NCI-H2196 treated with DMSO at 0.1 percent for 48 hours (cell line): ENCODE data around the gene ADD1.

Source experiments
- DNase-seq: peaks from one replicate; lab custom pipeline; 2025; ENCODE audit not compliant: unreplicated experiment; lab: John Stamatoyannopoulos, UW

Gene ADD1

DNA sequence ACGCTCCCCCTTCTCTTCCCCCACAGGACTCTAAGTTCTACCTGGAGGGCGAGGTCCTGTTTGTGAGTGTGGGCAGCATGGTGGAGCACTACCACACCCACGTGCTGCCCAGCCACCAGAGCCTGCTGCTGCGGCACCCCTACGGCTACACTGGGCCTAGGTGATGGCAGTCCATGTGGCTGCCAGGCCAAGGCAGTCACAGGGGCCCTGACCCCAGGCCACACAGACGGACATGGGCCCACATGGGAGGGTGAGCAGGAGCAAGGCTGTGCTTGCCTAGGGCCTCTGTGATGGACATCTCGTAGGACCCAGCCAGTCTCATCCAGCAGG, 10.0 kb upstream of the ADD1 start:
- DNase-seq, result no peak

DNA sequence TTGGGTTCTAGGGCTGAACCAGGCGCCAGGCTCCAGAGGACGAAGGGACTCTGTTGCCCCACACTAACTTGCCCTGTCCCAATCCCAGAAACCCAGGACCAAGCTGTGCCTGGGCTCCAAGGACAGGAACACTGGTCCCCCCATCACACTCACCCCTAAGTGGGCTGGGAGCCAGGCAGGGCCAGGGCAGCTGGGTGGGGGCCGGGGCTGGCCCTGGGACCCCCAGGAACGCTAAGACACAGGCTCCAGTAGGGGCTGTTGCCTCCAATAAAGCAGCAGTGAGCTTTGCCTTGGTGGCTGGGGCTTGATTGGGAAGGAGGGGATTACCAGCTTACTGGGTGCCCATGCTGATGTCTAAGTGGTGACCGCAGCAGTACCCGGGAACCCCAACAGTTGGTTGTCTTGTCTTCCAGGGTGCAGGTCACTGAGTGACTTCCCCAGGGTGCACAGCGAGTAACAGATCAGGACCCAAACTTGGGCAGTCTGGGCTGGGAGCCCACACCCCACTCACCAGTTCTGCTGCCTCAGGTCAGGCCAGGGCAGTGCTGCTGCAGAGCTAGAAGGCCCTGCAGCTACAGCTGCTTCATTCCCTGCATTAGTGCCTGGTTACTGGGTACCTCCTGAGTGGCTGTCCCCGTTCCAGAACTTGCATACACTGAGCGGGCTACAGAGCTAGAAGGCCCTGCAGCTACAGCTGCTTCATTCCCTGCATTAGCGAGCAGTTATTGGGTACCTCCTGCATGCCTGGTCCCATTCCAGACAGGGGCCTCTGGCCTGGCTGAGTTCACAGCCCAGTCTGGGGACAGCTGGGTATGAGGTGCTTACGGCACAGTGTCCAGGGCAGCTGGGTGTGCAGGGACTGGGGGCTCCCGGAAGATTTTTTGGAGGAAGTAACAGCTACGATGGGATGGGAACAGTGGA, 9.4 kb upstream of the ADD1 start:
- DNase-seq, result no peak

DNA sequence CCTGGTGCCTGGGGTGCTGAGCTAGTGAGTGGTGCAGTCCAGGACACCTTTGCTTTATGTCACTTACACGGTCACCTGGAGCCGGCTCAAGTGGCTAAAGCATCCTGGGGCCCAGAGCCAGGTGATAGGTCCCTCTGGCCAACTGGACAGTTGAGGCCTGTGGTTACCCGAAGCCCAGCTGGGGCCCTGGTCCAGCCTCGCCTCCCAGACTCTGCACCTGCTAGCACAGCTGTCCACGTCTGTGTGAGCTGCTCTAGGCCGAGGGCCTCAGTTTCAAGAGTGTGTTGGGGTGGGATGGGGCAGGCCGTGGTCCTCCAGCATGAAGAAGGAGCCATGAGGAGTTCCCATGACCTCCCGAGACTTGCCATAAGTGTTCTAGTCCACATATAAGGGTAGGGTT, 7.7 kb upstream of the ADD1 start:
- DNase-seq, result no peak

- no peak for DNase-seq
Measured at GRCh38 chr4:2836391-2836859, 7.2 kb upstream of the ADD1 start.

DNA sequence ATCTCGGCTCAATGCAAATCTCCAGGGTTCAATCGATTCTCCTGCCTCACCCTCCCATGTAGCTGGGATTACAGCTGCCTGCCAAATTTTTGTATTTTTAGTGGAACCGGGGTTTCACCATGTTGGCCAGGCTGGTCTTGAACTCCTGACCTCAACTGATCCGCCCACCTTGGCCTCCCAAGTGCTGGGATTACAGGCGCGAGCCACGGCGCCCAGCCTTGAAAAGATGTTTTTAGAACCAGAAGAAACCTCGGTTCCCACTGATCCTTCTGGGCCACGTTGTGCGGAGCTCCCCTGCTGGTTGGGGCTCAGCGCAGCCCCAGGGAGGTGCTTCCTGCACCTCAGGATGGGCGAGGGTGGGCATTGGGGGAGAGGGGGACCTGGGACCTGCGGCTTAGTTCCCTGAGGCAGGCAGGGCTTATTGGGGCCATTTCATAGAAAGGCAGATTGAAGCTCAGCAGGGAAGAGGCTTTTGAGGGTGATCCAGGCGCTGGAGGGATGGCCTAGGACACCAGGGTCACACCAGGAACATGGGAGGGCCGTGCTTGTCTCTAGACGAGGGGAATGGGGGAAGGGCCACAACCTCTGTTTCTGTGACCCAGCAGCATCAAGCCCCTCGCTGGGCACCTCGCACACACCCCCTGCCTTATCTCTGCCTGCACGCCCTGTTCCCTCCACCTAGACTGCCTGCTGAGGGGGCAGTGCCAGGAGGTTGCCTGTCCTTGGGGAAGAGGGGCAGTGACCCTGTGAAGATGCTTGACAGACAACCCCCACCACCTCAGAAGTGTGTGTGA, 6.3 kb upstream of the ADD1 start:
- no peak for DNase-seq

- DNase-seq, result no peak
Measured at GRCh38 chr4:2837904-2838496, 5.6 kb upstream of the ADD1 start.

DNA sequence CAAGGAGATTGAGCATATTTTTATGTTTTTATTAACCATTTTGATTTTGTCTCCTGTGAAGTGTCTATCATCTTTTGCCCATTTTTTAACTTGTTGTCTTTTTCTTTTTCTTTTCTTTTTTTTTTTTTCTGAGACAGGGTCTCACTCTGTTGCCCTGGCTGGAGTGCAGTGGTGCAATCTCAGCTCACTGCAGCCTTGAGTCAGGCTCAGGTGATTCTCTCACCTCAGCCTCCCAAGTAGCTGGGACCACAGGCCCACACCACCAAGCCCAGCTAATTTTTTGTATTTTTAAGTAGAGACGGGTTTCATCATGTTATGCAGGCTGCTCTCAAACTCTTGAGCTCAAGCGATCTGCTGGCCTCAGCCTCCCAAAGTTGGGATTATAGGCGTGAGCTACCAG, 4.6 kb upstream of the ADD1 start:
- no peak for DNase-seq

GRCh38 chr4:2842687-2843262, 869 bp upstream of the ADD1 start:
- no peak for DNase-seq

GRCh38 chr4:2843941-2844584, 419 bp downstream of the ADD1 start:
- no peak for DNase-seq

- no peak for DNase-seq
Measured at GRCh38 chr4:2846172-2846571, 2.5 kb downstream of the ADD1 start.

DNA sequence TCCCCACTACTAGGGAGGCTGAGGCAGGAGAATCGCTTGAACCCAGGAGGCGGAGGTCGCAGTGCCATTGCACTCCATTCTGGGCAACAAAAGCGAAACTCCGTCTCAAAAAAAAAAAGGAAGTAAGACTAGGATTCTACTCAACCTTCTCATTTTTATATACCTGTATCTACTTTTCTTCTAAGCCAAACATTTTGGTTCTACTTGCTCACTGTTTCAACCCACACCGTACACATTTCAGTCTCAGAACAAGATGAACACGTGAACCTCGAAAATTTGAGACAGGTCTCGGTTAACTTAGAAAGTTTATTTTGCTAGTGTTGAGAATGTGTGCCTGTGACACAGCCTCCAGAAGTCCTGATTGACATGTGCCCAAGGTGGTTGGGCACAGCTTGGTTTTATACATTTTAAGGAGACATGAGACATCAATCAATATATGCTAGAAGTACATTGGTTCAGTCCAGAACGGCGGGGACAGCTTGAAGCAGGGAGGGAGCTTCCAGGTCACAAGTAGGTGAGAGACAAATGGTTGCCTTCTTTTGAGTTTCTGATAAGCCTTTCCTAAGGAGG, 3.7 kb downstream of the ADD1 start:
- DNase-seq, result no peak

DNA sequence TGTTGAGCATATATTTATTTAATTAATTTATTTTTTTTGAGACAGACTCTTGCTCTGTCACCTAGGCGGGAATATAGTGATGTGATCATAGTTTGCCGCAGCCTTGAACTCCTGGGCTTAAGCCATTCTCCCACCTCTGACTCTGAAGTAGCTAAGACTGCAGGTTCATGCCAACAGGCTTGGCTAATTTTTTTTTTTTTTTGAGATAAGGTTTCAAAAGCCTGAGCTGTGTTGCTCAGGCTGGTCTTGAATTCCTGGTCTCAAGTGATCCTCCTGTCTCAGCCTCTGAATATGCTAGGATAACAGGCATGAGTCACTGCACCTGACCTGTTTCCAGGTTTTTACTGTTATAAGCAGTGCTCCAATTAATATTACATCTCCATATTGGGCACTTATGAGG, 4.8 kb downstream of the ADD1 start:
- peak; percentile 17 for DNase-seq

- DNase-seq, result no peak
Measured at GRCh38 chr4:2849267-2850152, 5.9 kb downstream of the ADD1 start.

DNA sequence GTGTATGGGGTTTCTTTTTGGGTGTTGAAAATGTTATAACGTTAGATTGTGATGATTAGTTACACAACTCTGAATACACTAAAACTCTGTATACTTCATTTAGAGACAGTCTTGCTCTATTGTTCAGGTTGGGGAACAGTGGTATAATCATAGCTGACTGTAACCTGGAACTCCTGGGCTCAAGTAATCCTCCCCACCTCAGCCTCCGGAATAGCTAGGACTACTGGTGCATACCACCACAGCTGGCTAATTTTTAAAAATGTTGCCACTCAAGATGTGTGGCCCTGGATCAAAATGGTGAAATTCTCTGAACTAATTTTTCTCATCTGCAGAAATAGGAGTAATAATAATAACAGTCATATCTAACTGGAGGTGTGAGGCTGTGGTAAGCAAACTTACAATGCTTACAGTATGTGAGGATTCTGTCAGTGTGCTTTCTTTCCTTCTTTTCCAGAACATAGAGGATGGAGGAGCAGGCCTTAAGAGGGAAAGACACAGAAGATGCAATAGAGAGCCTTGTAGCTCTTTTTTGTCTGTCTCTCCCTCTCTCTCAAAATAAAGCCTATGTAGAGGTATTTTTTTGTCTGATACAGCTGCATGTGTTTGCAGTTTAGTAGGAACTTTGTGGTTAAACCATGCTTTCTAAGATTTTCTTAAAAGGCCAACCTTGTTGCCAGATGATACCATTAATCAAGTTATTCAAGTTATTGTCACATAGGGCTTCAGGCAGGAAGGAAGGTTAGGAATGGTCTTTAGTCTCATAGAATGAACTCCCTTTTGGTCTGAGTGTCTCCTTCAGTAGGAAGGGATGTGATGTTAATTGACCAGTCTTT, 7.5 kb downstream of the ADD1 start:
- DNase-seq, result no peak

- DNase-seq, result no peak
Measured at GRCh38 chr4:2852481-2852921, 8.9 kb downstream of the ADD1 start.

GRCh38 chr4:2855584-2855983, 11.9 kb downstream of the ADD1 start:
- DNase-seq, result no peak

DNA sequence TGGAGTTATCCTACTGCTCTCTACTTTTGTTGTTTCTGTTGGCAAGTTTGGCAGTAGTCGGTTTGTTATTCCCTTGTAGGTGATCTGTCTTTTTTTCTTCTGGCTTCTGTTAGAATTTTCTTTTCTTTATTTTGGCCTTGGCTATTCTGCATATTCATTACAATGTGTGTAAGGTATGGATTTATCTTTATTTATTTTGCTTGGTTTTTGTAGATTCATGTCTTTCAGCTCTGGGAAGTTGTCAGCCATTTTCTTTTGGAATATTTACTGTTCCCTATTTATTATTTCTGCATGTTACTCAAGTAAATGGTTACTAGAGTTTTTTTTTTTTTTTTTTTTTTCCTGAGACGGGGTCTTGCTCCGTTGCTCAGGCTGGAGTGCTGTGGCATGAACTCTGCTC, 12.6 kb downstream of the ADD1 start:
- DNase-seq, result no peak

DNA sequence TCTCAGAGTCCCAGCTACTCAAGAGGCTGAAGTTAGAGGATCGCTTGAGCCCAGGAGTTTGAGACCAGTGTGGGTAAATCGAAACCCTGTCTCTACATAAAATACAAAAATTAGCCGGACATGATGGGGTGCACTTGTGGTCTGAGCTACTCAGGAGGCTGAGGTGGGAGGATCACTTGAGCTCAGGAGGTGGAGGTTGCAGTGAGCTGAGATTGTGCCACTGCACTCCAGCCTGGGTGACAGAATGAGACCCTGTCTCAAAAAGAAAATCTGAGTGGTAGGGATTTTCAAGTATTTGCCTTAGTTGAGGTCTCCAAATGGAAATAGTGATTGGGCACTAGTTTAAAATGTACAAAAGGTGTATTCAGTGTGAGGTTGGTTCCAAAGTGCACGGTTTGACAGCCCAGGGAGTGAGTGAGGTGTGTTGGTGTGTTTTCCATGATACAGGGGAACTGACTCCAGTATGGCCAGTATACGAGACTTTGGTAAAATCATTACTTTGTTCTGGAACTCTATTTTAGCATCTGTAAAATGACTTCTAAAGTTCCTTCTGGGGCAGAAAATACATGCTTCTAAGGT, 13.8 kb downstream of the ADD1 start:
- no peak for DNase-seq
